GM19395 (cell line): Measurements from ENCODE around the gene PQBP1.

ENCODE experiments used
- ATAC-seq: cut with Tn5 transposase; IDR thresholded peaks from one replicate; pipeline ENCODE4 v1.9.1; 2021; ENCODE audit warnings: mild to moderate bottlenecking, moderate library complexity; ENCODE audit not compliant: unreplicated experiment

The PQBP1 gene

DNA sequence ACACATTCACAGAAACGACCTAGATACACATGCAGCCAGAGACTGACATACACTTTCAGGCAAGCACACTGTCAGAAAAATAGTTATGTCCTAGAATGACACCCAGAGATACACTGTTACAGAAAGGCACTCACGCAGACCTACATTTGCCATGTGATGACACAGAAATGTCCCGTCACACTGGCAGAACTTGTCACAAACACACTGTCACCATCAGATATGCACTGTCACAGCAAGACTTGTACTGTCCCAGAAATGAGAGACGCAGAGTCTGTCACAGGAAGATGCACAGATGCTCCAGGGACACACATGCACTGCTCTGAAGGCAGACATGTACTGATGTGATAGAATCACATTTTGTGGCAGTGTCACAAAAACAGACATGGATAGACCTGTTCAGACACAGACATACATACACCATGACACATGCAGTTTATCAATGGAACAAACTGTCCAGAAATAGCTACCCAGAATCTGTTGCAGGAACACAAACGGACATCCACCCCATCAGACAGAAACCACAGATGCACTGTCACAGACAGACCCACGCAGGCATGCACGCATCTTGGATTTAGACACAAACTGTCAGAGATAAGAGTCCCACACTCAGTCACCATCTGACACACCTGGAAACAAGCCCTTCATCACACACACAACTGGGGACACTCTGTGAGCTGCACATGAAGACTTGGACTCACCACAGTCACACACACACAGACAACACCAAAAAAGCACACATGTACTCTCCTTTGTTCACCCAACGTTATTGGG is 22.4 kb downstream of the PQBP1 start:
- ATAC-seq: no peak

DNA sequence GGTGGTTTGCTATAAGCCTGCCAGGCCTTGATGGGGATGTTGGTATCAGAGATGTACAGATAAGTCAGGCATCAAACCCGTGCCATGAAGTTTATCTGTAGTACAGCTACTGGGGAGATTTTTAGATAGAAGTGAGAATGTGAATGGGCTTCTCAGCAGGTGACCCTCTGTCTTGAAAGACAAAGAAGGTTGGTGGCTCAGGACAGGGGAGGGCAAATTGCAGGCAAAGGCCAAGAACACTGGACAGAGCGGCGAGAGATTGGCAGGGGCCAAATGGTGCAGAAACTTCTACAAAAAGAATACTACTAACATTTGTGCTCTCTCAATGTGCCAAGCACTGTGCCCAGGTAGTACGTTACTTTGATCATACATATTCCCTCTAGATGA is 23.0 kb downstream of the PQBP1 start:
- ATAC-seq: no peak

DNA sequence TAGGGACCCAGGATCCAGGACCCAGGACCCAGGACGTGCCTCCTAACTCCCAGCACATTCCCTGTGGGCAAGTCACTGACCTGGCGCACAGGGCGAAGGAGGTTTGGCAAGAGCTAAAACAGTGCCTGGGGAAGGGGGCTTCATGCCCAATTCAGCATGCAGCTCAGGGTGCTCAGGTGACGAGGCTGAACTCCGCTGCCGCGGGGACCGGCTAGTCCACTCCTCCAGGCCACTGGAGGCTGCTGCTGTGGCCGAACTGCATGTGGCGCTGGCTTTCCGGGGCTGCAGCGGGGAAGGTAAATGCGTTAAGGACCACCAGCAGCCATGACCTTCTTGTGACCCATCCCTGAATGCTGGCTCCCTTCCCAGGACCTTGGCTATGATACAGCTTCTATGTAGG is 26.0 kb downstream of the PQBP1 start:
- no peak for ATAC-seq

DNA sequence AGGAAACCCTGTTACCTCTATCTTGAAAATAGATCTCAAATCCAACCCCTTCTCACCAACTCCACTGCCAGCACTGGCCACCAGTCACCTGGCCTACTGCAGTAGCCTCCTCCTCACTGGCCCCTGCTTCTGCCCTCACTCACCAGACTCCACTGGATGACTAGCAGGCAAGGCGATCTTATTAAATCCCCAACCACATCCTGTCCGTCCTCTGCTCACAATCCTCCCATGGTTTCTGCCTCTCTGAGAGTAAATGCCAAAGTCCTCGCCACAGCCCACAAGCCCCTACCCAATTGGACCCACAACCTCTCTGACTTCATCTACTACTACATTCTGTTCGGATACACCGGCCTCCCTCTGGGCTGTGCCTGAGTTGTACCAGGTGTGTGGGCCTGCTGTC is 26.5 kb downstream of the PQBP1 start:
- ATAC-seq: no peak

DNA sequence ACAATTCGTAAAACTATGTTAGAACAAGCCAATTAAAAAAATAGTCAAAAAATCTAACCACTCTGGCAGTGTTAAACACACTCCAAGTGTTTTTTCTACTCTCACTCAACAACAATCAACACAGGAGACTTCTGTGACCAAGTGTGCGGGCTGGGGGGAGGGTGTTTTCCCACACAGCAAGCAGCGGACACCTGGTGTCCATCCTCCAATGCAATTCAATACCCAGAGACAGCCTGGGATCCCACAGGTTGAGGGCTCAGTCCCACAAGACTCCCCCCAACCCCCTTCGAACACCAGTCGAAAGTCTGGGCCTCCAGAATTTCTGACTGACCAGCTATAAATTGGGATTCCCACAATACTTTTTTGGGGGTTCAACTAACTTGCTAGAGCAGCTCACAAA is 29.4 kb downstream of the PQBP1 start:
- no peak for ATAC-seq

DNA sequence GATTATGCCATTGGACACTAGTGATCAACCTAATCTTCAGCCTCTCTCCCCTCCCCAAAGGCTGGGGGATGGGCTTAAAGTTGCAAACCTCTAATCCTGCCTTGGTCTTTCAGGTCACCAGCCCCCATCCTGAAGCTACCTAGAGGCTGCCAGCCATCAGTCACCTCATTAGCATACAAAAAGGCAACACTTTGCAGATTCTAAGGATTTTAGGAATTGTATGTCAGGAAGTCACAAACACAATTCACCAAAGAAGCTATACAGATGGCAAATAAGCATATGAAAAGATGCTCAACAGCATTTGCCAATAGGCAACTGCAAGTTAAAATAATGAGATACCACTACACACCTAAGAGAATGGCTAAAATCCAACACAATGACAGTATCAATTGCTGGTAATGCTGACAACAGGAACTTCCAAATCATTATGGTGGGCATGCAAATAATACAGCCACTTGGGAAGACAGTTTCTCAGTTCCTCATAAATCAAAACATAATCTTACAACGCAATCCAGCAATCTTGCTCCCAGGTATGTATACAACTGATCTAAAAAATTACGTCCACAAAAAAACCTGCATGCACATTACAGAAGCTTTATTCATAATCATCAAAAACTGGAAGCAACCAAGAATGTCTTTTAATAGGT is 30.1 kb downstream of the PQBP1 start:
- no peak for ATAC-seq

DNA sequence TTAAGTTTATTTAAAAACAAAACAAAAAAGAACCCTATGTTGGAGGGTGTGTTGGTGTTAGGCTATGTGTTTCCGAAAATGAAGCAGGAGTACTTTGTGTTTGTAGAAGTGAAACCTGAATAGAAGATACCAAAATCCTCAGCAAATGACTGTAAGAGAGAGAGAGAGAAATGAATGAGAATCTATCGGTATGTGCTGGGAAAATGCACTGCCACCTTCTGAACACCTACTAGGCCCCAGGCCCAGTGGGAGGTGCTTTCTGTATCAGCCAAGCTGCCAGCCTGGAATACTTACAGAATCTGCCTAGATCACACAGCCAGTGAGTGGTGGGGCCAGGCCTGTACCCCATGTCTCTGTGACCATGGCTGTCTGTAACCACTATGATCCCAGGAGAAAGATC is 36.0 kb downstream of the PQBP1 start:
- no peak for ATAC-seq

DNA sequence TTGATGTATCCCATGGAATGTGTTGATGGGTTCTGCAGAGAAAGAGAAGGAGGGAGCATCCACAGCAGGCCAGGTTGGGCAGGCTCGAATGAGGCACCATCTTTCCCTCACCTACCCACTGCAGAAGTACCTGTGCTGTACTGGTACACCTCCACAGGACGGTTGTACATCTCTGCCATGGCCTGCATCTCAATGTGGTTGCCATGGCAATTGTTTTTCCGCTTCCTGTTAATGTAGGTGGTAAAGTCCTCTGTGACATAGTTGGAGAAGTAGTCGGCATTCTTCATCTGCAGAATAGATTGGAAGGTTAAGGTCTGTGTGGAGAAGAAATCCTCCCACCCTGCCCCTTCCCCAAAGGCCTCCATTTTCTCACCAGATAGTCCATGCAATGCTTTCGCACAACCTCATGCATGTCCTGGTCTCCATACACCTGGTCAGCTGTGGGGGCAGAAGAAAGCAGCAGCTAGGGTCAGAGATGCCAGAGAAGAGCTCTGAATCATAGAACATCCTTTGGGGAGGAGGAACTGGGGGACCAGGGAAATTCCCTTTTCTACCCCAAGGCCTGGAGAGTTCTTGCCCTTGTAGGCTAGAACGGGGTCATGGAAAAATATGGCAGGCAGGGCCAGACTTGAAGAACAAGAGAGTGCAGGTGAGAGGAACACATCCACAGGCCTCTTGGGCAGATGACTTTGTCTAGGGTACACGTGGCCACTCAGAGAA is 37.0 kb downstream of the PQBP1 start:
- no peak for ATAC-seq

DNA sequence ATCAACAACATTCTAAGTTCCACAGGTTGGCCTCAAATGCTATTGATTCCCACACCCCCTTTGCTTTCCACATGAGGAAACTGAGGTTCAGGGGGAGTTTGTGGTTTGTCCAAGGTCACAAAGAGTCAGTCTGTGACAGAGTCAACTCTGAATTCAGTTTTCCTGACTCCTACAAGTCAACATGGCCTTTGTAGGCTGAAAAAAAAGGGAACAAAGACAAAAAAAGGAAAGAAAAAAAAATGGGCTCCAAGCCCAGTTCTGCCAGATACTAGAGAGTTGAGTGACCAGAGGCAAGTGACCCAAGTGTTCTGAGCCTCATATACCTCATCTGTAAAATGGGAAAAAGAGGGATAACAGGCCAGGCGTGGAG is 37.6 kb downstream of the PQBP1 start:
- ATAC-seq: no peak

DNA sequence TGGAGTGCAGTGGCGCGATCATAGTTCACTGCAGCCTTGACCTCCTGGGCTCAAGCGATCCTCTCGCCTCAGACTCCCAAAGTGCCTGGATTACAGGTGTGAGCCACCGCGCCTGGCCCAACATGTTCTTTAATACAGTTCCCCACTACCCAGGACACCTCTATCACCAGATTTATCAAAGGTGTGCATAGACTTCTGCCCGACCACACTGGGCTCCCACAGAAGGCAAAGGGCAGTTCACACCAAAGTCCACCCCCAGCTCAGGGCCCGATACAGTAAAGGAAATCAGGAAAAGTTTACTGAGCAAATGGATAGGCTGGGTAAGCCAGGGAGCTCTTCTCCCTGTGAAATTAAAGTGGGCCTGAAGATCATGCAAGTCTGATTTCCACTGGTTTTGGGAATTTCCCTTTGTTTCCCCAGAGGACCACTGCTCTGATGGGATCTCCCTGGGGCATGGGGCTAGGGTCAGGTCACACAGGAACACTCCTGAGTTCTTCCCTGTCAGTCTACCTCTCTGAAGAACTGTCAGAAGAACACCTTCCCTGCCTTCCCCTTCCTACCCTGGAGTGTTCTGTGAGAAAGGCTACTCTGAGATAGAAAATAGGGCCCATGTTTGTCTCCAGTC is 38.8 kb downstream of the PQBP1 start:
- ATAC-seq: no peak

DNA sequence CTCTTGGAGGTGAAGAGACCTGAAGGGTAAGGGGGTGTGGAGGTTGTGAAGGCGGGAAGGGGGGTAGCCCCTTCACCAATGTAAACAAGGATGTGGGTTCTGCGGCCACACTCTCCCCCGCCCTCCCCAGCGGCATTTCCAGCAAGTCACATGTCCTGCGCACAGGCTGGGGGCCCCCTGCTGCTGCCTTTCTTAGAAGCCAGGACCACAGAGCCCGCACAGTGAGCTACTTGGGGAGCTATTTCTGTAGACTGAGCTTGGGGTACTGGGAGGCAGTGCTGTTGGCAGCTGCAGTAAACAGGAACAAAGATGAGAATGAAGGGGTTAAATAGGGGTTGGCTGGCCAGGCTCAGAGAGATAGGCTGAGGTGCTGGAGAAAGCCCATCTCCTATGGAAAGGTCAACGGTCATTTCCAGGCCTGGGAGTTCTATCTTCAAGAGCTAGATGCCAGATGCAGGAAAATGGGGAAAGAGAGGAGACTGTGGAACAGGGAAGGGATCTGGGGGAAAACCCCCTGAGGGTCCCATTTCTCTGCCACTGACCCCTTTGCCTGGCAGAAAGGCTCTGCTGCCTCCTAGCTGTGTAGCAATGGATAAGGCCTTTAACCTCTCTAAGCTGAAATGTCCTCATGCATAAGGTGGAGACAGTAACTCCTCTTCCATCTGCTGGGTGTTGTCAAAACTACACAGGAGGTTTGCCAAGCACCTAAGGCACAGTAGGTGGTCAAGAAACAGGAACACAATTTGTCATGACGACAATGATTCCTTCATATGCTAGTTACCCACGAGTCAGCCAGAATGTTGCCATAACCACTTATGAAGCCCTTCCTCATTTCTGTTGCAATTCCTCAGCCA is 39.6 kb downstream of the PQBP1 start:
- peak; percentile 55 for ATAC-seq

DNA sequence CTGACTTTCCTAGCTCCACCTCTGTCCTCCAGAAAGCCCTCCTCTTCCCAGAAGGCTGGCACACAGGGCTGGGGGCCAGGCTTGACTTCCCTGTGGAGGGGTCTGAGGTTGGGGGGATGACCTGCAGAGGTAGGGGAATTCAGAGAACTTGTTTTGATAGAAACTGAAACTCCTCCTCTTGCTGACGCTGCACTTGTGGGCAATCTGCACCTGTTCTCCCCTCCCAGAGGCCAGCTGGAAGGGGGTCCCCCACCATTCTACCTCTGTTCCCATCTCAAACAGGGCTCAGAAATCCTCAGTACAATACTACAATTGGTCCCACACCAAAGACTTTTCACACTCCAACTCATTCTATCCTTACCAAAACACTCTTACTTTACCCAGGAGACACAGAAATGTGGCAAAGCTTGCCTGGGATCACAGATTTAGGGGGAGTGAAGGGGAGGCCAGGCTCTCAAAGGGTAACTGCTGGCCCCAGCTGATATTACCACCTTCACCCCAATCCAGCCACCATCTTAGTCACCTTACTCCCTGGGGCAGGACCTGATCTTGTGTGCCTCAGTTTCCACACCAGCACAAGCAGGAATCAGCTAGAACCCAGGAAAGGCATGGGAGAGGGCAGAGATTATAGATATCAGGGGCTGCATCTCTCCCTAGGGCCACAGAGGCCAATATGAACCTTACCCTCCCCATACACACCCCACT is 41.1 kb downstream of the PQBP1 start:
- peak; percentile 61 for ATAC-seq

DNA sequence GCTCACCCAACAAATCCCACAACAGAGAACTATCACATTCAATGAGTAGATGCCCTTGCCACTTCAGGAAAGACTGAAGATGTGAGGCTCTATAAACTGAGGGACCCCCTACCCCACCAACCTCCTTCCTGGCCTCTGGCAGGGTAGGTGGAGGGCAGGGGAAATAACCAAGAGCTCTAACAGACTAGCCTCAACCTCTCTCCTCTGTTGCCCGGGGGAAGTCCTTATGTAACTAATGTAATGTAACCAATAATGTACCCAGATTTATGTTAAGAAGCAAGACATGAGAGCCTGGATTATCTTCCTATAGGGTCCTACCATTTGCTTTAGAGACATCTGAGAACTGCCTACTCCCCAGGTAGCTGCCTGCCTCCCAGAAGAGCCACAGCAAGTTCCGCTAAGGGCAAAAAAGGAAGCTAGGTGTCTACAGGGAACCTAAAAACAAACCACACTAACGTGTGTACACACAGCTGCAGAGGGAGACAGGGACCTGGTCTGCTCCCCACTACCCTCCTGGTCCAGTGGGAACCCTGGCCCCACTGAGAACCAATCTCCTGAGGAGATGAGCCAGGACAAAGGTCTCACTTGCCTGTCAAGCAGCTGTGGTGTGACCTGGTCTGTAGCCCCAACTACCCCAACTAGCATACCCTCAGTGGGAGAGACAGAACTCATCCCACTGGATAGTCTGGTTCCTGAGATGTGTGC is 41.9 kb downstream of the PQBP1 start:
- no peak for ATAC-seq

DNA sequence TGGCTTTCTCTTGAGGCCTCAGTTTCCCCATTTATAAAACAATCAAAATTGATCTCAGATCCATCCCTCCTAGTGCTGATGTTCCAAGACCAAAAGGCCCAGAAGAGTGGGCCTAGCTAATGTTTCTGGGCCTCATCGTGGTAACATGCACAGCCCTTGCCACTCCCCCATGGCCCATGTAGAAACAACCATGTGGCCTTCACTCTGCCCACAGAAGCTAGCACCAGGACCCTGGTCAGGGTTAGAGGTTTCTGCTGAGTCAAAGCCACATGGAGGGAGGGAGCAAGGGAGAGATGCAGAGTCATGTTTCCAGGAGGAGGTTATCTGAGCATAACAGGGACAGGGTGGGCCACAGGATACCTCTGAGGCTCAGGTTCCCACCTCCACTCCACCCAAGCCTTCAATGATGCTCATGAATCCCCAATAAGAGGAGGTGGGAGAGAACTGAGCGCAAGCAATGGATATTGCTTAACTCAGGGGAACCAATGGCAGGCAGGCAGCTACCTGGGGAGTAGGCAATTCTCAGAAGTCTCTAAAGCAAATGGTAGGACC is 42.8 kb downstream of the PQBP1 start:
- ATAC-seq: no peak

DNA sequence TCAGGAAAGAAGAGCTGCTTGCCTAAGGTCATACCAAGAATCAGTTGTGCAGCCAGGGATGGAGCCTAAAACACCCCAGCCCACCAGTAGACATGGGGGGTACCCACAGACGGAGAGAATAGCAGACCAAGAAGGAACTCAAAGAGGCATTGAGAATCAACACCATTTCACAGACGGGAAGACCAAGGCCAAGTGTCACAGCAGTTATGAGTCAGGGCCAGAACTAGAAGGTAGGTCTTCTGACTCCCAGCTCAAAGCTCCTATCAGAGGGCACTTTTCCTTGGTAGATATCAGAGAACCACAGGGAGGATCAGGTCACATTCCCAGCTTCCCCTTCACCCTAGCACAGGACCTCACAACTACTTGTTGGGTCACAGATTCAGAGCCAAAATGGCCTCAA is 45.2 kb downstream of the PQBP1 start:
- no peak for ATAC-seq

DNA sequence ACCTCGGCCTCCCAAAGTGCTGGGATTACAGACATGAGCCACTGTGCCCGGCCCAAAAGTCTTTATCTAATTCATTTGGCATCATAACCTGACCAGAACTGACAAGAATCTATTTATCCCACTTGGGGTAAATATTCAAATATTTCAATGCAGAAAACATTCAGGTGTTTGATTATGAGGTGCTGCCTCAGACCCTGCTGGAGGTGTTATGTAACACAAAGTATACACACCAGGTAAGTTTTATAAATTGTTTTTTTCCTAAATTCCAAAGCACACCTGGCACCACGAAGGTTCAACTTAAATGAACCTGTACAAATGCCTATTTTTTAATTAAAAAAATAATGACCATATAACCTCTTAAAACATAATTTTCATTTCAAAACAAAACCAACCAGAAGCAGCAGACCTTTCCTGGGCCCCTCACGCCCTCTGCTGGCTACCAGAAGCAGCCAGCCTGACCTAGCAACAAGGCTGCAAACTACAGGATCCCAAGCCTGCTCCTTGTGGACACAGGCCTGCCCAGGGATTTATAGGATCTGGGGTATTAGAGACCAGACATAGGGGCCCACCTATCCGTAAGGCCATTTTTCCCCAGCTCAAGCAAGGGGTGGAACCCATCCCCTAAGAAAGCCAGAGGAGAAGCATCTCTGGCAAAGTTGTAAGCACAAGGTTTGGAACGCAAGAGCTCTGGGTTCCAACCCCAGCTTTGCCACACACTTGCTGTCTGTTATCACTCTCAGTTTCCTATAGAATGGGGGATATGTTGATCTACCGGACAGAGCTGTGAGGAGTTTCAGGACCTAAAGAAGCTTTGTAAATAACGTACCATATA is 48.0 kb downstream of the PQBP1 start:
- ATAC-seq: peak; percentile 64

DNA sequence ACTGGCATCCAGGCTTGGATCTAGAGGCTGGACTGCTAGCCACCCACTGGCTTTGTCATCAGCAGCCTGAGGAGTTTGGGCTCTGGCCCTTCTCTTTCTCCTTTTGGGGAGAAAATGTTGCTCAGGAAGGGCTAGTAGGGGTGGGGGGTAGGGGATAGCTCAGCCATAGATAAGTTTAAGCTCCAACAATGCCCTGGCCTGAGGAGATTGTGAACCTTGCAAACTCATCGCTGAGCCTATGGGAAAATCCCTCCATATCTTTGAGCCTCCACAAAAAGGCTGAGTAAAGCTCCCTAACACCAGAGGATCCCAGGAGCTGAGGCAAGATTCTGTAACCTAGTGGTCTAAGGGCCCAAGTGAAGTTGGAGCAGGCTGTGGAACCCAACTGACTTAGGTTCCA is 50.9 kb downstream of the PQBP1 start:
- ATAC-seq: no peak
